ENCODE results near the gene EBP. TPM values are rescaled to one million over a fixed set of nuclear protein-coding genes. Genes with fewer than 3 reads are reported as not detected.

EBP gene
- total and polyA plus RNA-seq, 2 experiments from 2014 or later, result 128 to 176 TPM

GRCh38 chrX:48509619-48510018 is 12.0 kb upstream of the EBP start:
- H3K27me3 Mint-ChIP-seq (ENCODE audit: insufficient read depth, low read depth, poor library complexity), result peaks cover 11% of the 10 kb centered on the region
- peaks cover 2% of the 10 kb centered on the region; the same call in 2 of the 3 replicates for H3K36me3 Mint-ChIP-seq (ENCODE audit: low read depth)
- no peak overlapping the region for H2AFZ ChIP-seq
- no peaks in the 10 kb centered on the region for H3K9me2 ChIP-seq (ENCODE audit: insufficient read depth)
- H3K36me3 ChIP-seq (ENCODE audit: insufficient read depth), result no peaks in the 10 kb centered on the region
- H3K27ac Mint-ChIP-seq, result no peak overlapping the region
- no peaks in the 10 kb centered on the region for H3F3A ChIP-seq (replicated peaks; ENCODE audit: low read depth)
- peaks cover 3% of the 10 kb centered on the region; the same call in 1 of the 3 replicates for H3K4me1 Mint-ChIP-seq
- H3K27me3 ChIP-seq (ENCODE audit: insufficient read depth), result no peaks in the 10 kb centered on the region
- no peaks in the 10 kb centered on the region for H3K4me1 ChIP-seq (ENCODE audit: insufficient read depth)
- peak; percentile 7 for DNase-seq (ENCODE audit: low spot score)
- ATAC-seq, result no peak
- H3K27ac ChIP-seq (ENCODE audit: low read depth), result no peak overlapping the region
- no peak for TF ChIP-seq POLR2AphosphoS5 (IDR thresholded peaks at IDR 0.05; ENCODE audit: low read depth)
- no peak for TF ChIP-seq ETS1 (IDR thresholded peaks at IDR 0.05)
- H3K4me3 ChIP-seq, result peak overlapping the region; percentile 75
- H4K20me1 ChIP-seq (replicated peaks; ENCODE audit: insufficient read depth), result no peaks in the 10 kb centered on the region
- no peaks in the 10 kb centered on the region for H3K79me2 ChIP-seq (replicated peaks; ENCODE audit: insufficient read depth)
- H3K9me3 Mint-ChIP-seq, result no peaks in the 10 kb centered on the region
- peak overlapping the region; percentile 87 for H3K4me3 Mint-ChIP-seq
- peak overlapping the region; percentile 79 for H3K4me2 ChIP-seq

DNA sequence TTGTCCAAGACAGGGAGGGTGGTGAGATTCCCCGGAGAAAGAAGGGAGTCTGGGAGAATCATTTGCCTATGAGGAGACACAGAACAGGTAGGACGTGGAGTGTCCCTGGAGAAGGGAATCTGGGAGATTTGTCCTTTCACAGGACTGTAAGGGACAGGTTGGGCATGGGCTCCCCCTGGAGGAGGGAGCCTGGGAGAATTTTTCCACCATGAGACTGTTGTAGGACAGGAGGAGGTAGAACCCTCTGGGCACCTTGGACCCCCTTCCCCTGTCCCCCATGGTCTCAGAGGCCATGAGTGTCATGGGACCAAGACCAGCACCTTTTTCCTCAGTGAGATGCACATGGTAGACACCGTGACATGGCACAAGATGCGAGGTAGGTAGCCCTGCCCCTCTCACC is 10.0 kb upstream of the EBP start:
- peaks cover 10% of the 10 kb centered on the region; the same call in 2 of the 3 replicates for H3K36me3 Mint-ChIP-seq (ENCODE audit: low read depth)
- H3K27ac Mint-ChIP-seq, result no peak overlapping the region
- Histone ChIP-seq H3K27me3 (ENCODE audit: insufficient read depth) (no peaks in the 10 kb centered on the region), H3K36me3 (ENCODE audit: insufficient read depth) (no peaks in the 10 kb centered on the region), H3K4me3 (no peak overlapping the region), H3K4me2 (no peak overlapping the region), H3K9me2 (ENCODE audit: insufficient read depth) (no peaks in the 10 kb centered on the region), H3K27ac (ENCODE audit: low read depth) (no peak overlapping the region), H2AFZ (no peak overlapping the region), H3K4me1 (ENCODE audit: insufficient read depth) (no peaks in the 10 kb centered on the region), H4K20me1 (replicated peaks; ENCODE audit: insufficient read depth) (no peaks in the 10 kb centered on the region), H3F3A (replicated peaks; ENCODE audit: low read depth) (no peaks in the 10 kb centered on the region), H3K79me2 (replicated peaks; ENCODE audit: insufficient read depth) (no peaks in the 10 kb centered on the region)
- peak; percentile 24 for DNase-seq (ENCODE audit: low spot score)
- no peaks in the 10 kb centered on the region for H3K9me3 Mint-ChIP-seq
- H3K27me3 Mint-ChIP-seq (ENCODE audit: insufficient read depth, low read depth, poor library complexity), result peaks cover 11% of the 10 kb centered on the region
- H3K4me1 Mint-ChIP-seq, result peaks cover 3% of the 10 kb centered on the region; the same call in 1 of the 3 replicates
- no peak for TF ChIP-seq ETS1 (IDR thresholded peaks at IDR 0.05)
- no peak for TF ChIP-seq CREB1 (CRISPR knock-in tag; IDR thresholded peaks at IDR 0.05; ENCODE audit: low read depth)
- TF ChIP-seq EZH2 (IDR thresholded peaks at IDR 0.05; ENCODE audit: low read depth, unreplicated experiment), result no peak
- TF ChIP-seq, protein P1, sequence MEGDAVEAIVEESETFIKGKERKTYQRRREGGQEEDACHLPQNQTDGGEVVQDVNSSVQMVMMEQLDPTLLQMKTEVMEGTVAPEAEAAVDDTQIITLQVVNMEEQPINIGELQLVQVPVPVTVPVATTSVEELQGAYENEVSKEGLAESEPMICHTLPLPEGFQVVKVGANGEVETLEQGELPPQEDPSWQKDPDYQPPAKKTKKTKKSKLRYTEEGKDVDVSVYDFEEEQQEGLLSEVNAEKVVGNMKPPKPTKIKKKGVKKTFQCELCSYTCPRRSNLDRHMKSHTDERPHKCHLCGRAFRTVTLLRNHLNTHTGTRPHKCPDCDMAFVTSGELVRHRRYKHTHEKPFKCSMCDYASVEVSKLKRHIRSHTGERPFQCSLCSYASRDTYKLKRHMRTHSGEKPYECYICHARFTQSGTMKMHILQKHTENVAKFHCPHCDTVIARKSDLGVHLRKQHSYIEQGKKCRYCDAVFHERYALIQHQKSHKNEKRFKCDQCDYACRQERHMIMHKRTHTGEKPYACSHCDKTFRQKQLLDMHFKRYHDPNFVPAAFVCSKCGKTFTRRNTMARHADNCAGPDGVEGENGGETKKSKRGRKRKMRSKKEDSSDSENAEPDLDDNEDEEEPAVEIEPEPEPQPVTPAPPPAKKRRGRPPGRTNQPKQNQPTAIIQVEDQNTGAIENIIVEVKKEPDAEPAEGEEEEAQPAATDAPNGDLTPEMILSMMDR (conservative IDR thresholded peaks at IDR 0.05; ENCODE audit: low read depth in 2 of 2), result peak; percentile 25 to 53
- no peak for ATAC-seq
- H3K4me3 Mint-ChIP-seq, result no peak overlapping the region

Measured in GM23338 (cell line).